ENCODE data around the gene RBM7.

- TF ChIP-seq CTCF (IDR thresholded peaks at IDR 0.05) (no peak), POLR2A (IDR thresholded peaks at IDR 0.05) (no peak)
Observed at GRCh38 chr11:114416441-114416961, 16.0 kb downstream of the RBM7 start.

All from thyroid gland (tissue), 4 donors.